Measurements from ENCODE around the gene EIF4H.
A peak's percentile ranks its signal among the peaks of the same experiment; 100 is the strongest.
"Not testable (repeated sequence)": the region's sequence is repeated elsewhere in the genome, so short reads cannot be mapped to it uniquely, and the experiment has no call there.

EIF4H gene

DNA sequence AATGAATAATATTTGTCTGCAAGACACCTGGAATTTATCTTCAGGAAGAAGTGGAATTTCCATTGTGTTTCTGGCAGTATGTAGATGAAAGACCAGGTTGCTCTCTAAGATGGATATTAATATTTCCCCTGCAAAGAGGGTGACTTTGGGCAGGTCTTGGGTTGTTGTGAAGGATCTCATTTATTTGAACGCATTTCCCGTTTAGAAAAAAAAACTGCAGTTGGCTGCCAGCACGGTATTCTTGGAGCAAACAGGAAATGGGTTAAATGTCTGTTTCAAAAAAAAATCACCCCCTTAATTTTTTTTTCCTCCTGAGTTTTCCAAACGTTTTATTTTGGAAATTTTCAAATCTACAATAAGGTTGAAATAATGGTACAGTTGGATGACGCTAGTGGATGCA, 11.5 kb downstream of the EIF4H start:
- Histone ChIP-seq H3K4me1 (ENCODE audit: control insufficient read depth, insufficient read depth, low read length, unreplicated experiment) (peaks cover 55% of the 10 kb centered on the region), H2AFZ (ENCODE audit: low read length, unreplicated experiment) (no peak overlapping the region), H3K79me2 (ENCODE audit: control insufficient read depth, insufficient read depth, low read length, unreplicated experiment) (peaks cover 99% of the 10 kb centered on the region), H3K4me3 (ENCODE audit: low read depth, low read length) (no peak overlapping the region), H3K27ac (ENCODE audit: low read depth, low read length) (0 out of 2 replicates have a peak overlapping the region, but pooled peaks have one; percentile 5), H3K36me3 (ENCODE audit: insufficient read depth, low read length) (peaks cover 33% of the 10 kb centered on the region), H3K27me3 (ENCODE audit: insufficient read depth, low read length) (no peaks in the 10 kb centered on the region)

DNA sequence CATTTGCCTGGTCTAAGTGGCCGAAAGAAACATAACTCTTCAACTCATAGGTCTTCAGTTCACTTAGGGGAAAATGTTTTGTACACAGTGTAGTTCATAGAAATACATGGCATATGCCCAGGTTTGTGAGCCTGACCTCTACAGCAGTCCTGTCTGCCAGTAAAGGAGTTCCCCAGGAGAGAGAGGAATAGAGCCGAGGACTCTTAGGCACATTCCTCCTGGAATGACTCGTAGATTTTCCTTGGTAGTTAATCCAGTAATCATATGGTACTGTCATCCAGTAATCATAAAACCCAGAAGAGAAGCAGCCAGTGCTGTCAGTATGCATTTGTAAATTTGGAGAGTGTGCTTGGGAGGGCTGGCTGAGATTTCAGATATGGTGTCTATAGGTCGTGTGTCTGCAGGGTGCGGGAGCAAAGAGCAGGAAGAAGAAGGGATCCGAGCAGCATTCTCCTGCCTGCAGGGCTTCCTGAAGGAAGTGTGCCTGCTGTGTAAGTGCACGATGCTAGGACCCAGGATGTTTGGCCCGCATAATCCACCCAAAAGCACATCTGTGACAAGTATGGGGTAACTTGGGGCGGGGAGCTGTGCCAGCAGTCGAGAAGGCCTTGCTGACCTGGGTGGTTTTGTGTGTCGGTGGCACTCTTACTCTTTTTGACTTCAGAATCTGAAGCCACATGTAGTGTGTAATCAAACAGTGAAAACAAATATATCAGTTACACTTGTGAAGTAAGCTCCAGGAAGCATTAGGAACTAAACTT, 13.9 kb downstream of the EIF4H start:
- Histone ChIP-seq H3K4me3 (ENCODE audit: low read depth, low read length) (no peak overlapping the region), H3K27ac (ENCODE audit: low read depth, low read length) (peak overlapping the region; percentile 33; the same call in 1 of the 2 replicates), H2AFZ (ENCODE audit: low read length, unreplicated experiment) (no peak overlapping the region), H3K4me1 (ENCODE audit: control insufficient read depth, insufficient read depth, low read length, unreplicated experiment) (peaks cover 36% of the 10 kb centered on the region), H3K36me3 (ENCODE audit: insufficient read depth, low read length) (peaks cover 48% of the 10 kb centered on the region), H3K79me2 (ENCODE audit: control insufficient read depth, insufficient read depth, low read length, unreplicated experiment) (peaks cover 89% of the 10 kb centered on the region), H3K27me3 (ENCODE audit: insufficient read depth, low read length) (no peaks in the 10 kb centered on the region)

DNA sequence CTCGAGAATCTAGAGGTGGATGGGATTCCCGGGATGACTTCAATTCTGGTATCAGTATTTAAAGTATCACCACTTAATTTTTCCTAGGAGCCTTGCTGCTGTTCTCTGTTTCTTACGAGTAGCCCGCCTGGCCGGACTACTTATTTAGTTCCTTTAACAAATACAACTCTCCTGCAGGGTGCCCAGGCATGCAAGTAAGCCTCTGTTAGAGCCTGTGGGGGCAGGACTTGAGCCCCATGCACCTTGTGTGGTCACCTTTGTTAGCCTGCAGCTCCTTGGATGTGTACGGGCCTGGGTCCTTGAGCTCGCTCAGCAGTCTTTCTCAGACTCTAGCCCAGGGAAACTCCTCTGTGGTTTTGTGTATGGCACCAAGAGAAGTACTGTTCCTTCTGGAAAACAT, 16.1 kb downstream of the EIF4H start:
- H3K4me3 ChIP-seq (ENCODE audit: low read depth, low read length), result no peak overlapping the region
- no peaks in the 10 kb centered on the region for H3K27me3 ChIP-seq (ENCODE audit: insufficient read depth, low read length)
- H3K36me3 ChIP-seq (ENCODE audit: insufficient read depth, low read length), result peaks cover 53% of the 10 kb centered on the region
- no peak overlapping the region for H3K27ac ChIP-seq (ENCODE audit: low read depth, low read length)
- H3K4me1 ChIP-seq (ENCODE audit: control insufficient read depth, insufficient read depth, low read length, unreplicated experiment), result peaks cover 18% of the 10 kb centered on the region
- no peak overlapping the region for H2AFZ ChIP-seq (ENCODE audit: low read length, unreplicated experiment)
- peaks cover 71% of the 10 kb centered on the region for H3K79me2 ChIP-seq (ENCODE audit: control insufficient read depth, insufficient read depth, low read length, unreplicated experiment)

DNA sequence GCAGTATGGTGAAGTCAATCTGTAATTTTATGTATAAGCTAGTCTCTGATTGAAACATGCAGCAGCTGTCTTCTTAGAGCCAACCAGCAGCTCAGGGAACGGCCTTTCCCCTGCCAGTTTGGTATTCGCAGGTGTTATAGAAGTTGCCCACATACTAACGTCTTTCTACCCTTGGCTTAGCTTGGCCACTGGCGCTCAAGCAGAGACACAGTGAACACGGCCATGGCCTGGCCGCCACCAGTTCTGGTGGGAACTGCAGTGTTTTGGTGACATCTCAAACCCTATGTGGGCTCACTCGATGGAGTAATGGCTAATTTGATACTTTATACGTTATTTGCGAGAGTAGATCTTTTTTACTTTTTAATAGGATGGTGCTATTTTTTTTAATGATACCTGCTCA, 17.1 kb downstream of the EIF4H start:
- H3K4me1 ChIP-seq (ENCODE audit: control insufficient read depth, insufficient read depth, low read length, unreplicated experiment), result peaks cover 11% of the 10 kb centered on the region
- H3K27me3 ChIP-seq (ENCODE audit: insufficient read depth, low read length), result no peaks in the 10 kb centered on the region
- H3K4me3 ChIP-seq (ENCODE audit: low read depth, low read length), result no peak overlapping the region
- H3K27ac ChIP-seq (ENCODE audit: low read depth, low read length), result no peak overlapping the region
- peaks cover 61% of the 10 kb centered on the region for H3K79me2 ChIP-seq (ENCODE audit: control insufficient read depth, insufficient read depth, low read length, unreplicated experiment)
- H2AFZ ChIP-seq (ENCODE audit: low read length, unreplicated experiment), result no peak overlapping the region
- peaks cover 53% of the 10 kb centered on the region for H3K36me3 ChIP-seq (ENCODE audit: insufficient read depth, low read length)

DNA sequence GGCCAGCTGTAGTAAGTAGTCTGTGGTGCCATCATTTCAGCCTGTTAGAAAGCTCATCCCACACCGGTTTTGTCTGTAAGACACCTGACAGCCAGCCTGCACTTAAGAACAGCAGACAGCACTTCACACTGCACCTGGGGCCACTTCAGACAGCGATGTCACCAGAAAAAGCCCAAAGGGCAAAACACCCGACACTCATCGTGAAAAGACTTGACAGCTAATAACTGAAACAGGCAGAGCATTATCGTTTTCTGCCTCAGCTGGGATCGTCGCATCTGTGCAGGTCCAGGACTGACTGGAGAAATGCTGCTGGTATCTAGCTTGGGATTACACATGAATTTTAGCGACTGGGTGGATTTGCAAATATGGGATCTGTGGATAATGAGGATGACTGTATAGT, 18.9 kb downstream of the EIF4H start:
- Histone ChIP-seq H2AFZ (ENCODE audit: low read length, unreplicated experiment) (no peak overlapping the region), H3K27ac (ENCODE audit: low read depth, low read length) (no peak overlapping the region), H3K27me3 (ENCODE audit: insufficient read depth, low read length) (no peaks in the 10 kb centered on the region), H3K79me2 (ENCODE audit: control insufficient read depth, insufficient read depth, low read length, unreplicated experiment) (peaks cover 43% of the 10 kb centered on the region), H3K36me3 (ENCODE audit: insufficient read depth, low read length) (peaks cover 50% of the 10 kb centered on the region), H3K4me1 (ENCODE audit: control insufficient read depth, insufficient read depth, low read length, unreplicated experiment) (peaks cover 5% of the 10 kb centered on the region), H3K4me3 (ENCODE audit: low read depth, low read length) (no peak overlapping the region)

DNA sequence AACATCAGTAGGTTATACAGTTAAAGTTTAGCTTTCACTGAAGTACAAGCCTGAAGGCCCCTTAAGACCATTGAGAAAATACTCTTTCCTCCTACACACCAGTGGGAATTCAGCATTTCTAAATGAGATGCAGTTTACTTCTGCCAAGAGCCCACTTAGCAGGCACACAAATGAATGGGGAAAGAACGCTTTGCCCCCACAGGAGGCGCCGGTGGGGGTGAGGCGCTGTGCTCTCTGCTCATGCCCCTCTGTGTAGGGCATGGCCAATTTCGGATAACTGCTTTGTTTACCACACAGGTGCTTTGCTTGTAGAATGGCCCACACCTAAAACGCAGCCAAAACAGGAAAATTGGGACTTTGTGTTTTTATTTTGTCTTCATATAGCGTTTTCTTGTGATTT, 19.8 kb downstream of the EIF4H start:
- Histone ChIP-seq H3K79me2 (ENCODE audit: control insufficient read depth, insufficient read depth, low read length, unreplicated experiment) (peaks cover 34% of the 10 kb centered on the region), H2AFZ (ENCODE audit: low read length, unreplicated experiment) (no peak overlapping the region), H3K27ac (ENCODE audit: low read depth, low read length) (no peak overlapping the region), H3K27me3 (ENCODE audit: insufficient read depth, low read length) (no peaks in the 10 kb centered on the region), H3K36me3 (ENCODE audit: insufficient read depth, low read length) (peaks cover 42% of the 10 kb centered on the region), H3K4me3 (ENCODE audit: low read depth, low read length) (no peak overlapping the region), H3K4me1 (ENCODE audit: control insufficient read depth, insufficient read depth, low read length, unreplicated experiment) (no peaks in the 10 kb centered on the region)

DNA sequence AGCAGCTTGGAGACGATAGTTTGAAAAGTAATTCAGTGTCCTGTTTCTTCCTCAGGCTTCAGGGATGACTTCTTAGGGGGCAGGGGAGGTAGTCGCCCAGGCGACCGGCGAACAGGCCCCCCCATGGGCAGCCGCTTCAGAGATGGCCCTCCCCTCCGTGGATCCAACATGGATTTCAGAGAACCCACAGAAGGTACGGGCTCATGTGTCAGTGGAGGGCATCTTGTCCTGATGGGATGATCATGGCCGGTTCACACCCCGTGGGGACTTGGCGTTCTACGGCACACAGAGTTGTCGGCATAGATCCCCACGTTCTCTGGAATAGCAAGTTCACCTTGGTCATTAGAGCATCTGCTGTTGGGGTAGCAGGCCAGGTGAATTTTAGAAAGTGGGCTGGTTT, 20.5 kb downstream of the EIF4H start:
- H3K27ac ChIP-seq (ENCODE audit: low read depth, low read length), result no peak overlapping the region
- H3K36me3 ChIP-seq (ENCODE audit: insufficient read depth, low read length), result peaks cover 34% of the 10 kb centered on the region
- no peaks in the 10 kb centered on the region for H3K4me1 ChIP-seq (ENCODE audit: control insufficient read depth, insufficient read depth, low read length, unreplicated experiment)
- no peaks in the 10 kb centered on the region for H3K27me3 ChIP-seq (ENCODE audit: insufficient read depth, low read length)
- no peak overlapping the region for H3K4me3 ChIP-seq (ENCODE audit: low read depth, low read length)
- peaks cover 27% of the 10 kb centered on the region for H3K79me2 ChIP-seq (ENCODE audit: control insufficient read depth, insufficient read depth, low read length, unreplicated experiment)
- no peak overlapping the region for H2AFZ ChIP-seq (ENCODE audit: low read length, unreplicated experiment)

DNA sequence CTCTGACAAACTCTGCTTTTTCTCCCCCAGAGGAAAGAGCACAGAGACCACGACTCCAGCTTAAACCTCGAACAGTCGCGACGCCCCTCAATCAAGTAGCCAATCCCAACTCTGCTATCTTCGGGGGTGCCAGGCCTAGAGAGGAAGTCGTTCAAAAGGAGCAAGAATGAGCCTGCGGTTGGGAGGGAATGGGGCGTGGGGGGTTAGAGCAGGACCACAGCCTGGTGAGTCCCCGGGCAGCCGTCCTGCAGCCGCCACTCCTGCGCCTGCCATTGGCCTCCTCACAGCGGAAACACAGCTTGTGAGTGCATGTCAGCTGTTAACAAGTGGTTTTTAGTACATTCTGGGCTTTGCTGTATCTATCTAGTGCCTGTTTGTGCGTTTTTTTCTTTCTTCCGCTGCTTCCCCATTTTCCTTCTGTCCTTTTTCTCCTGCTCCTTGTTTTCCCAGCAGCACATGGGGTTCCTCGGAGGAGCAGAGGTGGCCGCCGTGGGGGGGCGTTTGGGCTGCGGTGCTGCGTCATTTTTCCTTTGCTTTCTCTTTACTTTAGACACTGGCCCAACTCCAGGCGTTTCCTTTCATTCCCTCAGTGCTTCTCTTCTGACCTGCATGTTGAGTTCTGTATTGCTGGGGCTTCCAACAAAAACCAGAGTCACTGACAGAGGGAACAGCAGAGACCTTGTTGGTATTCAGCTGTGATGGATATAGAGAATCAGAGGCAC, 21.1 kb downstream of the EIF4H start:
- not testable (repeated sequence) for H2AFZ ChIP-seq (ENCODE audit: low read length, unreplicated experiment); H3K27ac ChIP-seq (ENCODE audit: low read depth, low read length); H3K4me3 ChIP-seq (ENCODE audit: low read depth, low read length); H3K27me3 ChIP-seq (ENCODE audit: insufficient read depth, low read length); H3K4me1 ChIP-seq (ENCODE audit: control insufficient read depth, insufficient read depth, low read length, unreplicated experiment)
- Histone ChIP-seq H3K79me2 (ENCODE audit: control insufficient read depth, insufficient read depth, low read length, unreplicated experiment) (peaks cover 21% of the 10 kb centered on the region), H3K36me3 (ENCODE audit: insufficient read depth, low read length) (peaks cover 29% of the 10 kb centered on the region)

DNA sequence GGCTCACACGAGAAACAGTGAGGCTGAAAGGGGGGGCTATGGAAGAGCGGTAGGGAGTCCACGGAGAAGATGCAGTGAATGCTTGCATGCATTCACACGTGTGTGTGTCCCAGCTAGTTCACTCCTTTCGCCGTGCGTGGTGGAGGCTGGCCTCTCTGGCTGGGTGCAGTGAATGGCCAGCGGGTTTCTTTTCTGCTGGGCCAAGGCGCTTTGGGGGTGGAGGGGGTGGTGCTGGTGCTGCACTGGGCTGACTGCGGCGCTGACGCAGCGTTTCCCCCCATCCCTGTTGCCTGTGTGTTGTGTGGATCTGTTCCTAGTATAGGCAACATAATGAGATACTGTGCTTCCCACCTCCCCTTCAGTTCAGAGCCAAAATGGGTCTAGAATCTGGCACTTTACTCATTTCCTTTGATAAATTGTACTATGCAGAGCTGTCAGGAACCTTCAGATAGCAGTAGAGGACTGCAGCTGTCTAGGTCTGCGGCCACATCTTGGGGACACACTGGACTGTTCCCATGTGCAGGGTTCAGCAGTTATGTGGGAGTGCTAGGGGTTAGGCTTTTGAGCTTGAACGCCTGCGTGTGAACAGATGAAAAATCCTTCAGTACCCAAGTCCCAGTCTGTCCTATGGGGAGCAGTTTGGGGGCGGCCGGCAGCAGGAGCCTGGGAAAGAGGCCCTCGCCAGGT, 22.0 kb downstream of the EIF4H start:
- H3K4me3 ChIP-seq (ENCODE audit: low read depth, low read length); H2AFZ ChIP-seq (ENCODE audit: low read length, unreplicated experiment); H3K27me3 ChIP-seq (ENCODE audit: insufficient read depth, low read length); H3K27ac ChIP-seq (ENCODE audit: low read depth, low read length); H3K4me1 ChIP-seq (ENCODE audit: control insufficient read depth, insufficient read depth, low read length, unreplicated experiment): not testable (repeated sequence)
- H3K36me3 ChIP-seq (ENCODE audit: insufficient read depth, low read length), result peaks cover 25% of the 10 kb centered on the region
- peaks cover 15% of the 10 kb centered on the region for H3K79me2 ChIP-seq (ENCODE audit: control insufficient read depth, insufficient read depth, low read length, unreplicated experiment)

DNA sequence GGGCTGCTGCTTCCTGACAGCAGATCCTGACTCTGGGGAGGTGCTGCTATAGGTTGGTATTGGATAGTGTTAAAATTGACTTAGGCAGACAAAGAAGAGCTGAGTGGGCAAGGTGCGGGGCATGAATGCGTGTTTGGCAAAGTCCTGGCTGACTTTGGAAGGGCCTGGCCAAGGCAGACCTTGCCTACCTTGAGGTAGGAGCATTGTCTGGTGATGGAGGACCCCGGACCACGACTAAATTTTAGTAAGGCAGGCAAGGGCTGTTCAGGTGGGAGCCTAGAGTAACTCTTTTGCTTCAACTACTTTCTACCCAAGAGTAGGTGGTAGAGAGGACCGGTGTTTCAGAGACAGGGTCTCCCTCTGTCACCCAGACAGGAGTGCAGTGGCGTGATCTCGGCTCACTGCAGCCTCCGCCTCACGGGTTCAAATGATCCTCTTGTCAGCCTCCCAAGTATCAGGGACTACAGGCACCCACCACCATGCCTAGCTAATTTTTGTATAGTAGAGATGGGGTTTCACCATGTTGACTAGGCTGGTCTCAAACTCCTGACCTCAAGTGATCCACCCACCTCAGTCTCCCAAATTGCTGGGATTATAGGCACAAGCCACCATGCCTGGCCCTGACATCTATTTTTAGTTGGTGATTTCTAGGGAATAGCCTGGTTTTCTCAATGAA, 23.4 kb downstream of the EIF4H start:
- no peak overlapping the region for H2AFZ ChIP-seq (ENCODE audit: low read length, unreplicated experiment)
- peaks cover 15% of the 10 kb centered on the region; the same call in 1 of the 2 replicates for H3K36me3 ChIP-seq (ENCODE audit: insufficient read depth, low read length)
- H3K27ac ChIP-seq (ENCODE audit: low read depth, low read length), result no peak overlapping the region
- peaks cover 6% of the 10 kb centered on the region for H3K79me2 ChIP-seq (ENCODE audit: control insufficient read depth, insufficient read depth, low read length, unreplicated experiment)
- H3K4me1 ChIP-seq (ENCODE audit: control insufficient read depth, insufficient read depth, low read length, unreplicated experiment), result no peaks in the 10 kb centered on the region
- no peak overlapping the region for H3K4me3 ChIP-seq (ENCODE audit: low read depth, low read length)
- no peaks in the 10 kb centered on the region for H3K27me3 ChIP-seq (ENCODE audit: insufficient read depth, low read length)
